ENCODE measurements around the gene RETSAT. TPM values are rescaled to one million over a fixed set of nuclear protein-coding genes. Genes with fewer than 3 reads are reported as not detected.

The RETSAT gene
- total RNA-seq, 1 donor from 2014 or later: 58.1 TPM

GRCh38 chr2:85394976-85395375 lies 40.6 kb upstream of the RETSAT start:
- intact Hi-C loops (cut with DNase I): no loop called here
- peak; percentile 48 for DNase-seq
- H3K4me3 ChIP-seq: no peak overlapping the region
- no peaks in the 10 kb centered on the region for H3K27me3 ChIP-seq
- H3K27ac ChIP-seq: no peak overlapping the region
- TF ChIP-seq CTCF (IDR thresholded peaks at IDR 0.05): no peak
- peaks cover 11% of the 10 kb centered on the region for H3K4me1 ChIP-seq
- H3K36me3 ChIP-seq: peaks cover 41% of the 10 kb centered on the region
- no peak for ATAC-seq
- no peaks in the 10 kb centered on the region for H3K9me3 ChIP-seq

- ATAC-seq: no peak
- H3K27me3 ChIP-seq: no peaks in the 10 kb centered on the region
- DNase-seq: peak; percentile 54
- TF ChIP-seq CTCF (IDR thresholded peaks at IDR 0.05): no peak
- intact Hi-C loops (cut with DNase I): no loop called here
- H3K4me3 ChIP-seq: no peak overlapping the region
- peaks cover 11% of the 10 kb centered on the region for H3K4me1 ChIP-seq
- H3K36me3 ChIP-seq: peaks cover 47% of the 10 kb centered on the region
- H3K9me3 ChIP-seq: no peaks in the 10 kb centered on the region
- H3K27ac ChIP-seq: no peak overlapping the region
Measured at GRCh38 chr2:85394261-85394681, 39.9 kb upstream of the RETSAT start.

GRCh38 chr2:85393836-85394235 lies 39.5 kb upstream of the RETSAT start:
- Histone ChIP-seq H3K4me3 (no peak overlapping the region), H3K9me3 (no peaks in the 10 kb centered on the region), H3K36me3 (peaks cover 47% of the 10 kb centered on the region), H3K4me1 (peaks cover 11% of the 10 kb centered on the region), H3K27me3 (no peaks in the 10 kb centered on the region), H3K27ac (no peak overlapping the region)
- intact Hi-C loops (cut with DNase I): no loop called here
- DNase-seq (peak; percentile 49), ATAC-seq (no peak)
- no peak for TF ChIP-seq CTCF (IDR thresholded peaks at IDR 0.05)

GRCh38 chr2:85390941-85391669 lies 36.8 kb upstream of the RETSAT start:
- DNase-seq (peak; percentile 82), ATAC-seq (peak; percentile 80)
- H3K4me1 ChIP-seq: peaks cover under 1% of the 10 kb centered on the region
- intact Hi-C loops (cut with DNase I): no loop called here
- H3K4me3 ChIP-seq: no peak overlapping the region
- H3K27ac ChIP-seq: no peak overlapping the region
- H3K27me3 ChIP-seq: no peaks in the 10 kb centered on the region
- TF ChIP-seq CTCF (IDR thresholded peaks at IDR 0.05): peak; percentile 67
- peaks cover 66% of the 10 kb centered on the region for H3K36me3 ChIP-seq
- no peaks in the 10 kb centered on the region for H3K9me3 ChIP-seq

GRCh38 chr2:85388878-85389538 lies 34.7 kb upstream of the RETSAT start:
- no peak for TF ChIP-seq CTCF (IDR thresholded peaks at IDR 0.05)
- Histone ChIP-seq H3K4me1 (no peaks in the 10 kb centered on the region), H3K27me3 (no peaks in the 10 kb centered on the region), H3K4me3 (no peak overlapping the region), H3K27ac (no peak overlapping the region), H3K36me3 (peaks cover 61% of the 10 kb centered on the region), H3K9me3 (no peaks in the 10 kb centered on the region)
- ATAC-seq: no peak
- intact Hi-C loops (cut with DNase I): no loop called here
- DNase-seq: no peak

Data from upper lobe of right lung (tissue), 1 donor.